K562 (cell line): ENCODE data around the gene HSBP1L1. TPM values are rescaled to one million over a fixed set of nuclear protein-coding genes. Genes with fewer than 3 reads are reported as not detected.

Experiments
- ATAC-seq: fragments of 200-7000 bp; cut with Tn5 transposase; 3 replicates; pipeline ENCODE4 v1.9.1; 2020; ENCODE audit warnings: moderate library complexity
- BruUV-seq: library from RNA; stranded (reverse); fragments of 400-500 nt; replicated peaks from 2 replicates; lab custom pipeline; 2021; lab: Mats Ljungman, UMichigan
- CTCF ChIA-PET: fragments of 300-600 bp; formaldehyde crosslinking; extraction: SDS; loops from one replicate; lab custom pipeline; 2021; ENCODE audit warnings: low intra/inter-chr PET ratio; lab: Yijun Ruan, JAX
- POLR2A ChIA-PET: fragments of 300-600, 350-650 bp; sonication (Branson Sonifier 250); formaldehyde crosslinking; extraction: SDS; loops from one replicate; lab custom pipeline; 2021; ENCODE audit warnings: antibody characterized with exemption, inconsistent platforms; lab: Yijun Ruan, JAX
- DNase-seq, 4 experiments: peaks; one replicate each; pipeline versions ENCODE4 v3.0.0 to v3.0.0-alpha.2; 2011 to 2018; ENCODE audit warnings: low spot score in 3 of 4, mixed read lengths in 3 of 4; ENCODE audit errors: extremely low read depth in 1 of 4
- FAIRE-seq: peaks from 2 replicates; lab custom pipeline; 2011; peaks lifted over from hg19 to GRCh38; lab: Jason Lieb, UNC
- H2AFZ ChIP-seq: 2 replicates; pipeline ENCODE4 v1.6.0; 2011; ENCODE audit warnings: low read depth, low read length, control low read depth, inconsistent platforms
- H3K27ac ChIP-seq: fragments of 200-600 bp; 3 replicates; pipeline ENCODE4 v1.8.0; 2011; ENCODE audit warnings: low read depth, mild to moderate bottlenecking, control low read depth, inconsistent platforms, low read length, moderate library complexity, mixed read lengths; ENCODE audit errors: extremely low read depth
- H3K27me3 ChIP-seq, 2 experiments: fragments of 300-600 bp in 1 of 2; 2 replicates in 1 of 2; 3 replicates in 1 of 2; pipeline versions ENCODE4 v1.6.0 to v1.8.0; 2011; ENCODE audit warnings: inconsistent platforms in 2 of 2, low read length in 2 of 2, mild to moderate bottlenecking in 1 of 2, mixed read lengths in 1 of 2, moderate library complexity in 1 of 2; ENCODE audit not compliant: control insufficient read depth in 2 of 2, insufficient read depth in 2 of 2
- H3K36me3 ChIP-seq: fragments of 300-600 bp; 3 replicates; pipeline ENCODE4 v1.8.0; 2011; ENCODE audit warnings: mild to moderate bottlenecking, low read length, inconsistent platforms; ENCODE audit not compliant: control insufficient read depth, insufficient read depth
- H3K4me1 ChIP-seq, 2 experiments: fragments of 200-600 bp in 1 of 2; replicated peaks in 1 of 2; 2 replicates in 1 of 2; 3 replicates in 1 of 2; pipeline versions ENCODE4 v1.5.1 to v1.8.0; 2011; ENCODE audit warnings: inconsistent platforms in 2 of 2, low read length in 2 of 2, mild to moderate bottlenecking in 1 of 2, mixed read lengths in 1 of 2, moderate library complexity in 1 of 2; ENCODE audit not compliant: control insufficient read depth in 2 of 2, insufficient read depth in 2 of 2
- H3K4me2 ChIP-seq: 2 replicates; pipeline ENCODE4 v1.6.1; 2011; ENCODE audit warnings: low read length, control low read depth, inconsistent platforms, mixed read lengths; ENCODE audit not compliant: insufficient read depth
- H3K4me3 ChIP-seq: fragments of 200-600 bp; sonication (generic), shearing (Covaris generic); 2 replicates; pipeline ENCODE4 v1.5.1; 2016; ENCODE audit warnings: control low read depth, inconsistent platforms
- H3K79me2 ChIP-seq: fragments of 200-600 bp; 3 replicates; pipeline ENCODE4 v1.8.0; 2011; ENCODE audit warnings: low read length, inconsistent platforms; ENCODE audit not compliant: control insufficient read depth, insufficient read depth
- H3K9ac ChIP-seq, 2 experiments: 2 replicates each; pipeline versions ENCODE4 v1.6.0 to v1.6.1; 2011; ENCODE audit warnings: low read depth in 2 of 2, low read length in 2 of 2, control low read depth in 1 of 2, inconsistent platforms in 1 of 2, mild to moderate bottlenecking in 1 of 2, mixed read lengths in 1 of 2; ENCODE audit not compliant: insufficient read depth in 1 of 2
- H3K9me1 ChIP-seq: one replicate; pipeline ENCODE4 v1.6.0; 2011; ENCODE audit warnings: inconsistent platforms, mild to moderate bottlenecking, low read length, moderate library complexity; ENCODE audit not compliant: control insufficient read depth, insufficient read depth
- H3K9me3 ChIP-seq: replicated peaks from 2 replicates; pipeline ENCODE4 v1.5.1; 2011; ENCODE audit warnings: low read depth, low read length, inconsistent platforms; ENCODE audit not compliant: control insufficient read depth, insufficient read depth
- H4K20me1 ChIP-seq: replicated peaks from 2 replicates; pipeline ENCODE4 v1.6.1; 2011; ENCODE audit warnings: low read length, inconsistent platforms, mixed read lengths; ENCODE audit not compliant: control insufficient read depth, insufficient read depth
- DDX20 ChIP-seq: fragments of 450-650 bp; IDR thresholded peaks from 2 replicates; pipeline ENCODE4 v1.6.1; 2016; ENCODE audit warnings: missing genetic modification characterization, low read depth, mild to moderate bottlenecking, missing compliant biosample characterization, moderate library complexity
- KDM5B ChIP-seq: fragments of 200-600 bp; sonication (generic); IDR thresholded peaks from 2 replicates; pipeline ENCODE4 v1.6.1; 2012; ENCODE audit warnings: low read depth, mild to moderate bottlenecking, moderate library complexity, low read length, control low read depth, inconsistent platforms; ENCODE audit not compliant: insufficient replicate concordance
- NR4A1 ChIP-seq, 2 experiments: fragments of 250-450 bp in 1 of 2; fragments of 450-650 bp in 1 of 2; sonication (Bioruptor Pico) in 1 of 2; IDR thresholded peaks; 2 replicates each; pipeline versions ENCODE4 v1.4.0 to v1.6.1; 2016 to 2020; ENCODE audit warnings: mild to moderate bottlenecking in 2 of 2, missing compliant biosample characterization in 1 of 2, missing genetic modification characterization in 1 of 2, moderate library complexity in 1 of 2
- PHTF2 ChIP-seq: fragments of 250-450 bp; sonication (Bioruptor Pico); IDR thresholded peaks from 2 replicates; pipeline ENCODE4 v1.5.0; 2021; ENCODE audit warnings: mild to moderate bottlenecking
- POLR2G ChIP-seq: fragments of 200-400 bp; formaldehyde crosslinking; IDR thresholded peaks from 2 replicates; pipeline ENCODE4 v1.6.1; 2017; ENCODE audit warnings: low read depth, mild to moderate bottlenecking, antibody characterized with exemption, low read length, moderate library complexity
- TCF7 ChIP-seq: sonication (generic); IDR thresholded peaks from 2 replicates; pipeline ENCODE4 v1.6.1; 2016; ENCODE audit warnings: antibody characterized with exemption, borderline replicate concordance
- ZKSCAN3 ChIP-seq: fragments of 250-450 bp; sonication (Bioruptor Pico); IDR thresholded peaks from 2 replicates; pipeline ENCODE4 v1.4.0; 2020
- WGBS: fragments of 100-300 bp; shearing (Covaris generic); methylation state at CpG from one replicate; pipeline ENCODE4 v1.1.6; 2016; ENCODE audit warnings: low coverage, mixed read lengths; ENCODE audit not compliant: insufficient coverage; ENCODE audit errors: missing lambda C conversion rate; 5-methylcytosine and 5-hydroxymethylcytosine counted together
- in situ Hi-C: fragments of 300-500 bp; cut with MboI; formaldehyde crosslinking; loops from 4 replicates; pipeline ENCODE4 v1.15.0; 2018; ENCODE audit warnings: inconsistent platforms, mixed read lengths
- intact Hi-C: fragments of 100-400 bp; cut with micrococcal nuclease; formaldehyde crosslinking; loops from 2 replicates; pipeline ENCODE4 v1.14.2; 2022
- polyA plus RNA-seq, 8 experiments: library from polyadenylated mRNA; depleted of rRNA in 4 of 8; stranded (reverse) in 5 of 8; unstranded in 3 of 8; fragments of >200 nt; fragmentation: Nextera tagmentation in 2 of 8; fragmentation: Illumina TruSeq in 1 of 8; extraction: Ambion mirVana in 2 of 8; extraction: Trizol in 1 of 8; gene quantifications; 2 replicates each; pipeline versions ENCODE4 v1.2.1 to v1.2.3, GENCODE V29; 2011 to 2014; ENCODE audit warnings: inconsistent platforms in 1 of 8, missing spikeins in 1 of 8
- total RNA-seq, 7 experiments: library from RNA; depleted of rRNA in 6 of 7; stranded (reverse); fragments of >200 nt in 6 of 7; fragmentation: Illumina TruSeq in 2 of 7; extraction: Trizol in 2 of 7; gene quantifications; 2 replicates each; pipeline versions ENCODE4 v1.2.1 to v1.2.3, GENCODE V29; 2011 to 2021; ENCODE audit warnings: low replicate concordance in 1 of 7
- TF ChIP-seq, protein P1 (sequence below), 2 experiments: IDR thresholded peaks; 2 replicates each; pipeline ENCODE4 v1.6.1; 2012; ENCODE audit warnings: improper control_type of control experiment in 2 of 2, low read depth in 2 of 2, low read length in 2 of 2, borderline replicate concordance in 1 of 2
- TF ChIP-seq, protein P2 (sequence below): fragments of 250-450 bp; sonication (Bioruptor Pico); IDR thresholded peaks from 2 replicates; pipeline ENCODE4 v1.5.0; 2021; ENCODE audit warnings: mild to moderate bottlenecking, moderate library complexity
- TF ChIP-seq, protein P3 (sequence below): fragments of 450-650 bp; formaldehyde crosslinking; IDR thresholded peaks from 2 replicates; pipeline ENCODE4 v1.4.0; 2022; ENCODE audit warnings: missing genetic modification characterization

HSBP1L1 gene
- total and polyA plus RNA-seq, 9 of the 15 experiments (the other 6 are each of a cell fraction or from before 2014, with no cell fraction given): 0.24 to 0.36 TPM; not detected in 7

DNA sequence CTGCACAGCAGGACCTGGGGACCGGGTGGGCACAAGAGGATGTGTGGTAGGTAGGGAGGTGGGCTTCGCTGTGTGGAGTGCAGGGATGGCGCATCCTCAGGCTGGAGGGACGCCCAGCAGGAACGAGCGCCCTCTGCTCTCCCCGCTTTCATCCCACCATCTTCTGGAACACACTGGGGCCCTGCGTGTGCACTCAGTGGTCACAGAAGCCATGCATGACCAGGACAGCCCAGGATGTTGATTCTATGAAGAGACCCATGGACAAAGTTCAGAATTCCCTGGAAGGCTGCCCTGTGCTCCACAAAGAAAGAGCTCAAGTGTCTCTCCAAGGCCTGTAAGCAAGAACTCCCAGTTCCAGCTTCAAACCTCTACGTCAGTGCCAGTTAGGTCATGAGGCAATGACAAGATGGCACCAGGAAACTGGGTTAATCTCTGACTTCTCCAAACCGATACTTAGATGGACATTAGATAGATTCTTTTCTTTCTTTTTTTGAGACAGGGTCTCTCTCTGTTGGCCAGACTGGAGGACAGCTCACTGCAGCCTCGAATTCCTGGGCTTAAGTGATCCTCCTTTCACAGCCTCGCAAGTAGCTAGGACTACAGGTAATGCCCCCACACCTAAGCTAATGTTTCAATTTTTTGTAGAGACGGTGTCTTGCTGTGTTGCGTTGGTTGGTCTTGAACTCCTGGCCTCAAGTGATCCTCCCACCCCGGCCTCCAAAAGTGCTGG is 16.4 kb upstream of the HSBP1L1 start (continued):
- TF ChIP-seq, protein P1, sequence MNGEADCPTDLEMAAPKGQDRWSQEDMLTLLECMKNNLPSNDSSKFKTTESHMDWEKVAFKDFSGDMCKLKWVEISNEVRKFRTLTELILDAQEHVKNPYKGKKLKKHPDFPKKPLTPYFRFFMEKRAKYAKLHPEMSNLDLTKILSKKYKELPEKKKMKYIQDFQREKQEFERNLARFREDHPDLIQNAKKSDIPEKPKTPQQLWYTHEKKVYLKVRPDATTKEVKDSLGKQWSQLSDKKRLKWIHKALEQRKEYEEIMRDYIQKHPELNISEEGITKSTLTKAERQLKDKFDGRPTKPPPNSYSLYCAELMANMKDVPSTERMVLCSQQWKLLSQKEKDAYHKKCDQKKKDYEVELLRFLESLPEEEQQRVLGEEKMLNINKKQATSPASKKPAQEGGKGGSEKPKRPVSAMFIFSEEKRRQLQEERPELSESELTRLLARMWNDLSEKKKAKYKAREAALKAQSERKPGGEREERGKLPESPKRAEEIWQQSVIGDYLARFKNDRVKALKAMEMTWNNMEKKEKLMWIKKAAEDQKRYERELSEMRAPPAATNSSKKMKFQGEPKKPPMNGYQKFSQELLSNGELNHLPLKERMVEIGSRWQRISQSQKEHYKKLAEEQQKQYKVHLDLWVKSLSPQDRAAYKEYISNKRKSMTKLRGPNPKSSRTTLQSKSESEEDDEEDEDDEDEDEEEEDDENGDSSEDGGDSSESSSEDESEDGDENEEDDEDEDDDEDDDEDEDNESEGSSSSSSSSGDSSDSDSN (IDR thresholded peaks at IDR 0.05; ENCODE audit: borderline replicate concordance in 1 of 2, low read depth in 2 of 2, low read length in 2 of 2): no peak
- TF ChIP-seq ZKSCAN3 (CRISPR knock-in tag): no peak
- TF ChIP-seq KDM5B: no peak
- no peak for TF ChIP-seq TCF7

DNA sequence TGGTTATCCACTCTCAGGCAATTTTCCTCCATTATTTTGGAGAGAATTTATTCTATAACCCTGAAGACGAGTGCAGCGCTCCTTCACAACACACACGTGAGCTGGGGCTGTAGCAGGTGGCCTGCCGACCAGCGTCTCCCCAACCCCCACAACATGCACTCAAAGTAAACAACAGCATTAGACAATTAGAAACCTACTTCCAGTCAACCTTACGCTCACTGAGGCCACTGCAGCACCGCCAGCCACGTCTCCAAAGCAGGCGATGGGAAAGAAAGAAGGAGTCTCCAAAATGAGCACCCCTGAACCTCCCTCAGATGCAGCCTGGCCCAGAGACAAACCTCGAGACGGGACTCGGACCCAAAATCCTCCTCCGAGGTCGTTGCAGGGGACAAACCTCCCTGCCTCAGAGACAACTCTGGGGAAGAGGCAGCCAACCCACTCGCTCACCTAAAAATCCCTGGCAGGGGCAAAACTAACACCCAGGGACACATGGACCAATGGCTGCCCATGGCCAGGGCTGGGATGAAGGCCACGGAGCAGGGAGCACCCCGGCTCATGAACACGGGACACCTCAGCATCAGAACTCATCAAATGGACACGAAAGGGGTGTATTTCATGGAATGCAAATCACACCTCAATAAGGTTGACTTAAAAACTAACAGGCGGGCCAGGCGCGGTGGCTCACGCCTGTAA is 15.6 kb upstream of the HSBP1L1 start:
- Histone ChIP-seq H3K79me2 (peaks cover 8% of the 10 kb centered on the region; the same call in 1 of the 3 replicates), H3K4me3 (no peak overlapping the region), H3K9me3 (no peaks in the 10 kb centered on the region), H3K36me3 (no peaks in the 10 kb centered on the region), H4K20me1 (peaks cover 7% of the 10 kb centered on the region), H2AFZ (no peak overlapping the region), H3K27ac (no peak overlapping the region), H3K9me1 (no peaks in the 10 kb centered on the region), H3K4me2 (no peak overlapping the region), H3K9ac (no peak overlapping the region), H3K27me3 (no peaks in the 10 kb centered on the region), H3K4me1 (peaks cover 4 to 47% of the 10 kb centered on the region in 2 experiments; a peak in 4 of 5 replicates)
- DNase-seq: no peak
- ChIA-PET POLR2A (interaction anchor here (0.9 to 1.1 kb wide), 2 partner anchors 12 to 13 kb away, joined by 3 read pairs; no protein-coding TSS in a partner anchor), CTCF (no interaction called here)
- WGBS: 94% methylated on average over 14 of the region's 23 CpGs
- no peak for ATAC-seq
- no TSS peak for BruUV-seq
- in situ Hi-C loops (no loop called here), intact Hi-C loops (no loop called here)
- no peak for FAIRE-seq
- TF ChIP-seq, protein P2, sequence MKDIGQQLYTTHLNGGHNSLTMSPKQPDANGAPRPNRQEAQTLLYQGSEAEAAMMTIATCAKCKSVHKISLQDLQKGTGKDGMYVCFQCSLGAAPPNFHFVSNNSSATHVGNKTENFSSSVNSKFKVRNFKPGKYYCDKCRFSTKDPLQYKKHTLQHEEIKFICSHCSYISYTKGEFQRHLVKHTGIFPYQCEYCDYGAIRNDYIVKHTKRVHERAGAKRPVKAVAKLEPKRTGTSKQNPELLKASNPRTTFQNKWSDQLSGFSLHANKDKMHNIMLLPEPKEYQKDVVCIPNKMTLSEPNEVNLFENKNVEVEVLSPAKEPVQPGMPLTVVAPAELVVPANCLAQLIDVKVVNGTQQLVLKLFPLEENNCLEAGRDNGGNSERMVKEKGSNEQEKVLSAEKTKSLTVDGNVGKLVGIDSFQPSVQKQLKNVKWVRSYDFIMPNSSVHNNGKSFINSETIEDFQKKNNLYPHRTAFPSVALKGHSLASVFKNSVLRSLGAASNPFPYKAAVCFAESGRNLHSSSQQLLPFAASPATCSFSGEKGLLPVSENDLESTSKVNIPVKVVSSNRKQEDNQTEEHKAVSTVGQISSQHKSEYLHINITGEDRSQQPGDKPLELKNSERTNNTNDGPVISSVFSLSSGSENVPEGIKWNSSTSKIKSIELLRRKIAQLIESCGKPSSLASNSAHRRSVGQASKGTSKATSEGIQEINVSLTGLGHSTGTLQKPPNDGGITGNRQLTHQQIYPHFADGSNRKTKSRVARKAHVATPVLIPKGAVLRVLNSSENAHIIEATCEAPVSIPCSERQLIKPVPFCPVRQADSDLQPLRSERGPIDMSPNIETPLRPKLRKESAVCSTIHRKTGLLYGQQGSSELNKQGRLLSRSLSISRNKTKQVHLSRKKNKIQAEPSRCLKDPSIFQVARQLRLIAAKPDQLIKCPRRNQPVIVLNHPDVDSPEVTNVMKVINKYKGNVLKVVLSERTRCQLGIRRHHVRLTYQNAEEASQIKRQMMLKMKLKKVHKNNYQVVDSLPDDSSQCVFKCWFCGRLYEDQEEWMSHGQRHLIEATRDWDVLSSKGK: no peak
- TF ChIP-seq NR4A1 (CRISPR knock-in tag; IDR thresholded peaks at IDR 0.05) (no peak), NR4A1 (tag; IDR thresholded peaks at IDR 0.05) (no peak), PHTF2 (no peak), POLR2G (no peak), DDX20 (tag) (no peak)
- TF ChIP-seq, protein P3, sequence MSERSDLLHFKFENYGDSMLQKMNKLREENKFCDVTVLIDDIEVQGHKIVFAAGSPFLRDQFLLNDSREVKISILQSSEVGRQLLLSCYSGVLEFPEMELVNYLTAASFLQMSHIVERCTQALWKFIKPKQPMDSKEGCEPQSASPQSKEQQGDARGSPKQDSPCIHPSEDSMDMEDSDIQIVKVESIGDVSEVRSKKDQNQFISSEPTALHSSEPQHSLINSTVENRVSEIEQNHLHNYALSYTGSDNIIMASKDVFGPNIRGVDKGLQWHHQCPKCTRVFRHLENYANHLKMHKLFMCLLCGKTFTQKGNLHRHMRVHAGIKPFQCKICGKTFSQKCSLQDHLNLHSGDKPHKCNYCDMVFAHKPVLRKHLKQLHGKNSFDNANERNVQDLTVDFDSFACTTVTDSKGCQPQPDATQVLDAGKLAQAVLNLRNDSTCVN (CRISPR knock-in tag): no peak
